Measurements from ENCODE around the gene GDI1.

GDI1 gene

DNA sequence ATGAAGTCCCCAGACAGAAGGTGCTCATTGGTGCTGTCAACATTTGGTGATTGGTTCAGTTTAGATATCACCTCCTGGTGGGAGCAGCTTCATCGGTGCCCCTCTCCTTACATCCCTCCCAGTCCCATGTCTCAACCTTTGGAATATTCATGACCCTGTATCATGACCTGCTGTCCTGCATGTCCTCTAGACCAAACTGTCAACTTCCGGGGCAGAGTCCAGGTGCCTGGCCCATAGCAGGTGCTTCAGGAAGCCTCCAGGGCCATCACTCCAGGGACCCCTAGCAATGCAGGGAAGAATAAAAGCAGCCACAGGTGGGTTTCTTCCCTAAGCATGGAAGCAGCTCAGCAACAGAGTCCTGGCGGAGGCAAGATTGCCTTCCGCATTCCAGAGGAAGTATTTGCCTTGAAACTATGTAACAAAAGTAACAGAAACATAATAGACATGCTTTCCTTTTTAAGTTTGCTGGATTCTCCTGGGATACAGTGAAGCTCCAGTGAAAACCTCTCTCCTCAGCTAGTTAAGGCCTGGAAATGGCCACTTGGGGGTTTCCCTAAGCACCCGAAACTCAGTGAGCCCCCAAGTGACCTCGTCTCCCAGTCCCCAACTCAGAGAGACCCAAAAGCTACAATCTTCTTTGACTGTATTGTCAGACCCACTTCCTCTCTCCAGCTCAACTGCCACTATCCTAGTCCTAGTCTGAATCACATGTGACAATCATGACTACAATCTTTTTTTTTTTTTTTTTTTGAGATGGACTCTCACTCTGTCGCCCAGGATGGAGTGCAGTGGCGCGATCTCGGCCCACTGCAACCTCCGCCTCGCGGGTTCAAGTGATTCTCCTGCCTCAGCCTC, 9.8 kb upstream of the GDI1 start:
- TF ChIP-seq, protein P1, sequence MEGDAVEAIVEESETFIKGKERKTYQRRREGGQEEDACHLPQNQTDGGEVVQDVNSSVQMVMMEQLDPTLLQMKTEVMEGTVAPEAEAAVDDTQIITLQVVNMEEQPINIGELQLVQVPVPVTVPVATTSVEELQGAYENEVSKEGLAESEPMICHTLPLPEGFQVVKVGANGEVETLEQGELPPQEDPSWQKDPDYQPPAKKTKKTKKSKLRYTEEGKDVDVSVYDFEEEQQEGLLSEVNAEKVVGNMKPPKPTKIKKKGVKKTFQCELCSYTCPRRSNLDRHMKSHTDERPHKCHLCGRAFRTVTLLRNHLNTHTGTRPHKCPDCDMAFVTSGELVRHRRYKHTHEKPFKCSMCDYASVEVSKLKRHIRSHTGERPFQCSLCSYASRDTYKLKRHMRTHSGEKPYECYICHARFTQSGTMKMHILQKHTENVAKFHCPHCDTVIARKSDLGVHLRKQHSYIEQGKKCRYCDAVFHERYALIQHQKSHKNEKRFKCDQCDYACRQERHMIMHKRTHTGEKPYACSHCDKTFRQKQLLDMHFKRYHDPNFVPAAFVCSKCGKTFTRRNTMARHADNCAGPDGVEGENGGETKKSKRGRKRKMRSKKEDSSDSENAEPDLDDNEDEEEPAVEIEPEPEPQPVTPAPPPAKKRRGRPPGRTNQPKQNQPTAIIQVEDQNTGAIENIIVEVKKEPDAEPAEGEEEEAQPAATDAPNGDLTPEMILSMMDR (IDR thresholded peaks at IDR 0.05; ENCODE audit: extremely low read depth, insufficient read depth, missing control alignments): no peak
- in situ Hi-C loops (cut with MboI; ENCODE audit: low pct_unique_long_range_greater_than_20kb, low sequenced_read_pairs, unreplicated experiment): no loop called here
- DNase-seq (ENCODE audit: low spot score): no peak

DNA sequence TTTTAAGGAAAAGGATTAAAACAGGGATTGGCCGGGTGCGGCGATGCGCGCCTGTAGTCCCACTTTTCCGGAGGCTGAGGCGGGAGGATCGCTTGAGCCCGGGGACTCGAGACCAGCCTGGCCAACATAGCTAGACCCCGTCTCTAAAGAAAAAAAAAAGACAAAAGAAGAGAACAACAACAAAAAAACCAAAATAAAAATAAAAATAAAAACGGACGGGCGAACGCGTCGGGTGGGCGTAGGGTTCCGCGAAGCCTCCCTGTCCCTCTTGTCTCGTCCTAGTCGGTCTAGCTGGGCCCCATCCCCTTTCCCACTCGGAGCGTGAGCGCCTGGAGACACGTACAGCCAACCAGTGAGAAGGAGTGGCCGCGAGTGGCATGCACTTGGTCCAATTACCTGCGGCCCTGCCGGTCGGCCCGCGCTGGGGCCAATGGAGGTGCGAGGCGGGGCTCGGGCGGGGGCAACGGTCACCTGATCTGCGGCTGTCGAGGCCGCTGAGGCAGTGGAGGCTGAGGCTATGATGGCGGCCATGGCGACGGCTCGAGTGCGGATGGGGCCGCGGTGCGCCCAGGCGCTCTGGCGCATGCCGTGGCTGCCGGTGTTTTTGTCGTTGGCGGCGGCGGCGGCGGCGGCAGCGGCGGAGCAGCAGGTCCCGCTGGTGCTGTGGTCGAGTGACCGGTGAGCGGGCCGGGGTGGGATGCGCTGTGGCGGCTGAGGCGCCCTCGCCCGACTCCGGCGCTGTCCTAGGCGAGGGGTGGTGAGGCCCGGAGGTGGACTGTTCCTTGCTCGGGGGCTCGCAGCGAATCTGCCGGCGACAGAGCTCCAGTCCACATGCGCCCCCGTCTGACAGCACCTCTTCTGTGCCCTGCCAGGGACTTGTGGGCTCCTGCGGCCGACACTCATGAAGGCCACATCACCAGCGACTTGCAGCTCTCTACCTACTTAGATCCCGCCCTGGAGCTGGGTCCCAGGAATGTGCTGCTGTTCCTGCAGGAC, 8.5 kb upstream of the GDI1 start, which contains the start of gene ATP6AP1:
ATP6AP1 (plus strand) TSS at position 502 of the 996 bp plus-strand sequence; CDS start at position 518, 16 bp downstream.
- TF ChIP-seq, protein P1 (IDR thresholded peaks at IDR 0.05; ENCODE audit: extremely low read depth, insufficient read depth, missing control alignments): peak; percentile 28
- in situ Hi-C loops (cut with MboI; ENCODE audit: low pct_unique_long_range_greater_than_20kb, low sequenced_read_pairs, unreplicated experiment): no loop called here
- DNase-seq (ENCODE audit: low spot score): peak; percentile 90

DNA sequence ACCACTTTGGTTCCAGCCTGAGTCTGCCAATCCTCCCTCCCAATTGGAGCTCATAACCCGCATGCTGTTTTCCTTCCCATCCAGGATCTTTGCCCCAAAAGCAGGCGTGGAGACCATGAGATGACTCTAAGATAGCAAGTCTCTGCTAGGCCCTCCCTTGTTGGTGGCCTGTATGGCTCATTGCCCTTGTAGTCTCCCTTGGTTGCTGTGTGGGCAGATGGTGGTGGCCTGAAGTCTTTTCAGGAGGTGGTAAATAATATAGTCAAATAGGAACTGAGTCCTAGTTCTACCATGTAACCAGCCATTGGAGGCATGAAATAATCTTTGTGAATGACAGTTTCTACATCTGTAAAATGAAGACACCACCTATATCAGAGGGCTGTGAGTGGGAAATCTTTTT, 7.2 kb upstream of the GDI1 start:
- in situ Hi-C loops (cut with MboI; ENCODE audit: low pct_unique_long_range_greater_than_20kb, low sequenced_read_pairs, unreplicated experiment): no loop called here
- DNase-seq (ENCODE audit: low spot score): no peak
- TF ChIP-seq, protein P1 (IDR thresholded peaks at IDR 0.05; ENCODE audit: extremely low read depth, insufficient read depth, missing control alignments): no peak

DNA sequence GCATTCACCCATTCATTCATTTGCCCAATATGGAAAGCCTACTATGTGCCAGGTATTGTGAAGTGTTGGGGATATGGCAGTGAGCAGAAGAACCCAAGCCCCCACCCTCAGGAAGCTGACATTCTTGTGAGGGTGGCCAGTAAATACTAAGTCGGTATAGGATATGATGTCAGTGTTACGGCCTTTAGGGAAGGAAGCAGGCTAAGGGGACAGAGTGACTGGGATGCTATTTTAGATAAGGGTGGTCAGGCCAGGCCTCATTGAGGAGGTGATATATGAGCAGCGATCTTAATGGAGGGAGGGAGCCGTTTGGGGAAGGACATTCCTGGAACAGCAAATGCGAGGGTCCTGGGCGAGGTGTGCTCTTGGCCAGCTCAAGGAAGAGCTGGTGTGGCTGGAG, 6.5 kb upstream of the GDI1 start:
- DNase-seq (ENCODE audit: low spot score): no peak
- in situ Hi-C loops (cut with MboI; ENCODE audit: low pct_unique_long_range_greater_than_20kb, low sequenced_read_pairs, unreplicated experiment): no loop called here
- TF ChIP-seq, protein P1 (IDR thresholded peaks at IDR 0.05; ENCODE audit: extremely low read depth, insufficient read depth, missing control alignments): no peak

DNA sequence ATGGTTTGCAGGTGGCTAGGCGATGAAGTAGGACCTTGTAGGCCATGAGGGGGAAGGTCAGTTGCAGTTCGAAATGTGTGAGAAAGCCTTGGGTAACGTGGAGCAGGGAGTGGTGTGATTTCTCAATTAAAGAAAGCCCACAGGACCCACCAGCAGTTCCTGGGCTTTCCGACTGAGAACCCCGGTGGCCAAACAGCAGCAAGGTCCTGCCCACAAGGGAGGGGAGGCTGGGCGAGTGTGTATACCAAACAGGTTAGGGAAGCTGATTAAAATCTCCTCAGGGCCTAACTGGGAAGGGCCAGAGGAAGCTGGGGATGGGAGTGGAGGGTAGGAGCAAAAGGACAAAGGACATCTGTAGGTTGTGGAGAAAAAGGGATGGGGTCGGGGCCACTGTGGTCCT, 6.0 kb upstream of the GDI1 start:
- no peak for DNase-seq (ENCODE audit: low spot score)
- TF ChIP-seq, protein P1 (IDR thresholded peaks at IDR 0.05; ENCODE audit: extremely low read depth, insufficient read depth, missing control alignments): no peak
- in situ Hi-C loops (cut with MboI; ENCODE audit: low pct_unique_long_range_greater_than_20kb, low sequenced_read_pairs, unreplicated experiment): no loop called here

DNA sequence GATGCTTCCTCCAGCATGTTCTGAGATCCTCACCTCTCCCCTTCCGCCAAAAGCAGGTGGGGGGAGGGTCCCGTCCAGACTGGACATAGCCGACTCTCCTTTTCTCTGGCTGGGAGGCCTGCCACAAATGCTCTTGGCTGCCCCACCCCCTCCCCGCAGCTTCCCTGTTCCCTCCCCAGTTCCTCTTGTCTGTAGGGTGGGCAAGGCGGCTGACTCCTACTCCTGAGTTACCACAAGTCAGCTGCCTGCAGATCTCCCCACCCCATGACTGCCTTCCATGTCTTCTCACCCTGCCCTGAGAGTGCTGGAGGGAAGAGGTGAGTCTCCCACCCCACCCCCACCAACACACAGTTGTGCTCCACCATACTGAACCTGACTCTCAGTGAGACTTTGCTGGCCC, 5.6 kb upstream of the GDI1 start:
- TF ChIP-seq, protein P1 (IDR thresholded peaks at IDR 0.05; ENCODE audit: extremely low read depth, insufficient read depth, missing control alignments): no peak
- DNase-seq (ENCODE audit: low spot score): no peak
- in situ Hi-C loops (cut with MboI; ENCODE audit: low pct_unique_long_range_greater_than_20kb, low sequenced_read_pairs, unreplicated experiment): no loop called here
